Measurements from ENCODE around the gene DTX3.
"Not testable (repeated sequence)": the region's sequence is repeated elsewhere in the genome, so short reads cannot be mapped to it uniquely, and the experiment has no call there.

Gene DTX3

DNA sequence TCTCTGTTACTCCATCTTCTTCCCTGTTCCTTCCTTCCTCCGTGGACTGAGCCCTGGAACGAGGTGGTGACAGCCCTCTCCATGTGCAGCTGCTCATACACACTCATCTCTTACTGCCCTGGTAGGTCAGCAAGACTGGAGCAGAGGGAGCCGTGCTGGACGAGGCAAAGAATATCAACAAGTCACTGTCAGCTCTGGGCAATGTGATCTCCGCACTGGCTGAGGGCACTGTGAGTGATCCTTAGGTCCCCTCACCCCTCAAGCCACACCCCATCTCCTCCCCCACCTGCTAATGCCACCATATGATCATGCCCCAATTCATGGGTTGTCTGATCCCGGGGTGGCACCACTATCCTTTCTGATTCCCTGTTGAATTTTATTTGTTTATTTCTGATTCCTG, 35.8 kb upstream of the DTX3 start:
- DNase-seq (ENCODE audit: low read depth), result no peak
- H3K4me3 ChIP-seq (ENCODE audit: low read depth, low read length), result no peak overlapping the region
- TF ChIP-seq, protein P1, sequence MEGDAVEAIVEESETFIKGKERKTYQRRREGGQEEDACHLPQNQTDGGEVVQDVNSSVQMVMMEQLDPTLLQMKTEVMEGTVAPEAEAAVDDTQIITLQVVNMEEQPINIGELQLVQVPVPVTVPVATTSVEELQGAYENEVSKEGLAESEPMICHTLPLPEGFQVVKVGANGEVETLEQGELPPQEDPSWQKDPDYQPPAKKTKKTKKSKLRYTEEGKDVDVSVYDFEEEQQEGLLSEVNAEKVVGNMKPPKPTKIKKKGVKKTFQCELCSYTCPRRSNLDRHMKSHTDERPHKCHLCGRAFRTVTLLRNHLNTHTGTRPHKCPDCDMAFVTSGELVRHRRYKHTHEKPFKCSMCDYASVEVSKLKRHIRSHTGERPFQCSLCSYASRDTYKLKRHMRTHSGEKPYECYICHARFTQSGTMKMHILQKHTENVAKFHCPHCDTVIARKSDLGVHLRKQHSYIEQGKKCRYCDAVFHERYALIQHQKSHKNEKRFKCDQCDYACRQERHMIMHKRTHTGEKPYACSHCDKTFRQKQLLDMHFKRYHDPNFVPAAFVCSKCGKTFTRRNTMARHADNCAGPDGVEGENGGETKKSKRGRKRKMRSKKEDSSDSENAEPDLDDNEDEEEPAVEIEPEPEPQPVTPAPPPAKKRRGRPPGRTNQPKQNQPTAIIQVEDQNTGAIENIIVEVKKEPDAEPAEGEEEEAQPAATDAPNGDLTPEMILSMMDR (IDR thresholded peaks at IDR 0.05; ENCODE audit: low read depth, low read length, missing control alignments), result no peak
- in situ Hi-C loops (cut with HindIII; ENCODE audit: low sequenced_read_pairs), result no loop called here

DNA sequence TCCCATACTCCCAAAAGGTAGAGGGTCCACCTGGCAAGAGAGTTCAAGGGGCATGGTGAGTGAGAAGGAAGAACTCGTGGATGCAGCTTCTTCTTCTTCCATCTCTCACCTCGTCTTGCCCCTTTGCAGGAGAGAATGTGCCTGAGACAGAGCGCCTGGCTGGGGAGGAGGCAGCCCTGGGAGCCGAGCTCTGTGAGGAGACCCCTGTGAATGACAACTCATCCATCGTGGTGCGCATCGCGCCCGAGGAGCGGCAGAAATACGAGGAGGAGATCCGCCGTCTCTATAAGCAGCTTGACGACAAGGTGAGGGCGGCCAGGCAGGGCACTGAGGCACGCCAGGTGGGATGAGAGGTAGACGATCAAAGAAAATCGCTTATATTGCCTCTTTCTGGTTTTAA, 34.8 kb upstream of the DTX3 start:
- TF ChIP-seq, protein P1 (IDR thresholded peaks at IDR 0.05; ENCODE audit: low read depth, low read length, missing control alignments), result no peak
- in situ Hi-C loops (cut with HindIII; ENCODE audit: low sequenced_read_pairs), result no loop called here
- no peak for DNase-seq (ENCODE audit: low read depth)

DNA sequence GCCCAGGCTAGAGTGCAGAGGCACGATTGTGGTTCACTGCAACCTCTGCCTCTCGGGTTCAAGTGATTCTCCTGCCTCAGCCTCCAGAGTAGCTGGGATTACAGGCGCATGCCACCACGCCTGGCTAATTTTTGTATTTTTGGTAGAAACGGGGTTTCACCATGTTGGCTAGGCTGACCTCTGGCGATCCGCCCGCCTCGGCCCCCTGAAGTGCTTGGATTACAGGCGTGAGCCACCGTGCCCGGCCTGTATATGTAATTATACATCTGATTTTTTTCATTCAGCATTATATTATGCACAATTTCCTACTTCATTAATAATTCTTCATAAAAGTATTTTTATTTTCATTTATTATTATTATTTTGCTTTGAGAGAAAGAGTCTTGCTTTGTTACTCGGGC, 34.2 kb upstream of the DTX3 start:
- in situ Hi-C loops (cut with HindIII; ENCODE audit: low sequenced_read_pairs); DNase-seq (ENCODE audit: low read depth); H3K4me3 ChIP-seq (ENCODE audit: low read depth, low read length): not testable (repeated sequence)

More for the DNA sequence above, 34.8 kb upstream of the DTX3 start:
- no peak overlapping the region for H3K4me3 ChIP-seq (ENCODE audit: low read depth, low read length)

DNA sequence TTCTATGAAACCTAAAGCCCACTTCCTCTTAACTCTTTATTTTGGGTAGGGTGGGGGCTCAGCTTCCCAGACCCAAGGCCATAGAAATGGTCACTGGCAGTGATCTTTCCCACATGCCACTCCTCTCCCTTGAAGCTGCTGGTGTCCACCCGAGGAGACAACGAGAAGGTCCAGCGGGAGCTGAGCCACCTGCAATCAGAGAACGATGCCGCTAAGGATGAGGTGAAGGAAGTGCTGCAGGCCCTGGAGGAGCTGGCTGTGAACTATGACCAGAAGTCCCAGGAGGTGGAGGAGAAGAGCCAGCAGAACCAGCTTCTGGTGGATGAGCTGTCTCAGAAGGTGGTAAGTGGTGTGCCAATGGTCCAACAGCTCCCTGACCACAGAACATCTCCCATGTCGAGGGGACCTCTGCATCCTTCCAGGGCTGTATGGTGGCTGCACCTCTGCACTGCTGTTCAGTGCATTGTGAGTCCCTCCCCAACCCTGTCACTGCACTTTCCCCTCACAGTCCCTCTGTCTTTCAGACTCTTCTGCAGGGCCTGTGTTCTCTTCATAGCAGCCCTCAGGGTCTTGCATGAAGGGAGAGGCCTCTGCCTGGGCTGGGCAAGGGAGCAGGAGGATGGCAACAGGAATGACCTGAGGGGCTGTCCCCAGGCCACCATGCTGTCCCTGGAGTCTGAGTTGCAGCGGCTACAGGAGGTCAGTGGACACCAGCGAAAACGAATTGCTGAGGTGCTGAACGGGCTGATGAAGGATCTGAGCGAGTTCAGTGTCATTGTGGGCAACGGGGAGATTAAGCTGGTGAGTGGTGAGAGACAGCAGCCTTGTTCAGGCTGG, 32.5 kb upstream of the DTX3 start:
- no peak overlapping the region for H3K4me3 ChIP-seq (ENCODE audit: low read depth, low read length)
- no peak for DNase-seq (ENCODE audit: low read depth)
- TF ChIP-seq, protein P1 (IDR thresholded peaks at IDR 0.05; ENCODE audit: low read depth, low read length, missing control alignments), result no peak
- in situ Hi-C loops (cut with HindIII; ENCODE audit: low sequenced_read_pairs), result no loop called here

DNA sequence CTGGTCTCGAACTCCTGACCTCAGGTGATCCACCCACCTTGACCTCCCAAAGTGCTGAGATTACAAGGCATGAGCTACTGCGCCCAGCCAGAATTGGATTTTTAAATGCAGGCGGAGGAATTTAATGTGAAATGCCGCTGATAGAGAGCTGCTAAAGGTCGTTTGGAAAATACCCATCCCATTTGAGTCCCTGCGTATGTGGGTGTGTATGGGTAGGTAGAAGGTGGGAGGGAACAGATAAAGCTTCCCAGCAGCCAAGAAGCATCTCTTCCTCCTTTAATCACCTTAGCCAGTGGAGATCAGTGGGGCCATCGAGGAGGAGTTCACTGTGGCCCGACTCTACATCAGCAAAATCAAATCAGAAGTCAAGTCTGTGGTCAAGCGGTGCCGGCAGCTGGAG, 29.8 kb upstream of the DTX3 start:
- no peak for DNase-seq (ENCODE audit: low read depth)
- TF ChIP-seq, protein P1 (IDR thresholded peaks at IDR 0.05; ENCODE audit: low read depth, low read length, missing control alignments), result no peak
- no peak overlapping the region for H3K4me3 ChIP-seq (ENCODE audit: low read depth, low read length)
- in situ Hi-C loops (cut with HindIII; ENCODE audit: low sequenced_read_pairs), result no loop called here

DNA sequence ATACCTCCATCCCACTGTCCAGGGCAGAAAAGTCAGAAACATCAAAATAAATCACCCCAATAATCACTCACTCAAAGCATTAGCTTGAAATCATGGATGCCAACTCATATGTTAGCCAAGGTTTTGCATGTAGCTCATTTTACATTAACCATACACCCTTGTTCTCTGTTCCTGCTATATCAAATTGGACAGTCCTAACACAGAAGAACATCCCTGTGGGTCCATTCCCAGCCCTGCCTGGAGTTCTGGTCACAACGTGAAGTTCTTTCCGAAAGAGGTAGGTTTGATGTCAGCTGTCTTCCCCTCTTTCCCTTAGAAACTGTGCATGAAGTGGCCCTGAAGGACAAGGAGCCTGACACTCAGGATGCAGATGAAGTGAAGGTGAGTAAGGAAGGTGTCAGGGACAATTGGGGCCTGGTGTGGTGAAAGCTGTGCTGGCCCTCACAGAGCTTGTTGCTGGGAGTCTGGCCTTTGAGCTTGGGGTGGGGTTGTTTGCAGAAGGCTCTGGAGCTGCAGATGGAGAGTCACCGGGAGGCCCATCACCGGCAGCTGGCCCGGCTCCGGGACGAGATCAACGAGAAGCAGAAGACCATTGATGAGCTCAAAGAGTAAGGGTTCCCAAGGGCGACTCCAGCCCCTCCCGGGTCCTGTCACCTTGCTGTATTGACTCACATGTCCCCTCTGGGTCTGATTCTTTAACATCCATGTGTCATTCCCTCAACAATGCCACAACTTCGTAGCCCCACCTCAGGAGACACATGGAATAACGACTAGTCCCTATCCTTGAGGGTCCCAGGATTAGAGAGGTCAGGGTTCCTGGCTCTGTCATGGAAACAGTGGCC, 28.6 kb upstream of the DTX3 start:
- no peak for DNase-seq (ENCODE audit: low read depth)
- in situ Hi-C loops (cut with HindIII; ENCODE audit: low sequenced_read_pairs), result no loop called here
- TF ChIP-seq, protein P1 (IDR thresholded peaks at IDR 0.05; ENCODE audit: low read depth, low read length, missing control alignments), result no peak
- H3K4me3 ChIP-seq (ENCODE audit: low read depth, low read length), result no peak overlapping the region
